ENCODE data around the gene SRPX. TPM values are rescaled to one million over a fixed set of nuclear protein-coding genes. Genes with fewer than 3 reads are reported as not detected.

SRPX gene
- polyA plus RNA-seq = 18.9 TPM
- long read RNA-seq, donor 1, partial matches to known transcripts = 0 of 5 reads
- long read RNA-seq, donor 1, other reads (novel, unspliced or antisense) = 0 of 5 reads
- long read RNA-seq, donor 2, partial matches to known transcripts = 0 of 6 reads
- long read RNA-seq, donor 2, other reads (novel, unspliced or antisense) = 0 of 6 reads
- long read RNA-seq, donor 3 = 0 reads
- long read RNA-seq, donor 4 = 0 reads
- long read RNA-seq, donor 5, transcript SRPX-201 (10 exons, 1,874 nt) = major isoform, 5 of 6 reads
- long read RNA-seq, donor 5, partial matches to known transcripts = 0 of 6 reads
- long read RNA-seq, donor 5, other reads (novel, unspliced or antisense) = 0 of 6 reads
- long read RNA-seq, donor 6, transcript SRPX-201 (10 exons, 1,874 nt) = major isoform, 7 of 7 reads
- long read RNA-seq, donor 6, partial matches to known transcripts = 0 of 7 reads
- long read RNA-seq, donor 6, other reads (novel, unspliced or antisense) = 0 of 7 reads
- long read RNA-seq, donor 7, transcript SRPX-201 (10 exons, 1,874 nt) = major isoform, 9 of 9 reads
- long read RNA-seq, donor 7, partial matches to known transcripts = 0 of 9 reads
- long read RNA-seq, donor 7, other reads (novel, unspliced or antisense) = 0 of 9 reads
- long read RNA-seq, donor 8, transcript SRPX-201 (10 exons, 1,874 nt) = major isoform, 6 of 6 reads
- long read RNA-seq, donor 8, partial matches to known transcripts = 0 of 6 reads
- long read RNA-seq, donor 8, other reads (novel, unspliced or antisense) = 0 of 6 reads
- long read RNA-seq, donor 9, partial matches to known transcripts = 0 of 2 reads
- long read RNA-seq, donor 9, other reads (novel, unspliced or antisense) = 0 of 2 reads
- long read RNA-seq, donor 10, partial matches to known transcripts = 0 of 4 reads
- long read RNA-seq, donor 10, other reads (novel, unspliced or antisense) = 0 of 4 reads
- long read RNA-seq, donor 11, partial matches to known transcripts = 0 of 6 reads
- long read RNA-seq, donor 11, other reads (novel, unspliced or antisense) = 0 of 6 reads

- no peaks in the 10 kb centered on the region for H3K36me3 ChIP-seq (ENCODE audit: control insufficient read depth, insufficient read depth, low read length)
Measured at GRCh38 chrX:38220415-38221390, at the start of gene SRPX. SRPX (minus strand) TSS chrX:38220871; CDS start chrX:38220792, 79 bp downstream.

GRCh38 chrX:38268011-38268410 is 47.3 kb upstream of the SRPX start:
- Histone ChIP-seq H3K27me3 (ENCODE audit: control insufficient read depth, insufficient read depth, low read length) (no peaks in the 10 kb centered on the region), H3K4me3 (ENCODE audit: low read length) (no peak overlapping the region), H3K4me1 (ENCODE audit: control insufficient read depth, insufficient read depth, low read length) (no peaks in the 10 kb centered on the region), H3K36me3 (ENCODE audit: control insufficient read depth, insufficient read depth, low read length) (no peaks in the 10 kb centered on the region), H3K27ac (ENCODE audit: low read length) (no peak overlapping the region), H3K9me3 (ENCODE audit: control insufficient read depth, low read depth, low read length) (no peaks in the 10 kb centered on the region)
- DNase-seq = no peak
- WGBS (ENCODE audit: insufficient coverage, low lambda C conversion rate) = no CpG with 5 or more reads among the region's 3 CpGs

More at GRCh38 chrX:38220415-38221390, at the start of gene SRPX:
- Histone ChIP-seq H3K9me3 (ENCODE audit: control insufficient read depth, low read depth, low read length) (no peaks in the 10 kb centered on the region), H3K4me3 (ENCODE audit: low read length) (peak within 1 kb of the TSS; percentile 49), H3K27me3 (ENCODE audit: control insufficient read depth, insufficient read depth, low read length) (peaks cover 10% of the 10 kb centered on the region), H3K27ac (ENCODE audit: low read length) (no peak within 1 kb of the TSS), H3K4me1 (ENCODE audit: control insufficient read depth, insufficient read depth, low read length) (peaks cover 5% of the 10 kb centered on the region)
- WGBS (ENCODE audit: insufficient coverage, low lambda C conversion rate) = no CpG with 5 or more reads among the region's 76 CpGs
- DNase-seq = peak in 1 of 2 donors; percentile 25

GRCh38 chrX:38262715-38263620 is 42.3 kb upstream of the SRPX start:
- H3K27me3 ChIP-seq (ENCODE audit: control insufficient read depth, insufficient read depth, low read length) = no peaks in the 10 kb centered on the region
- H3K27ac ChIP-seq (ENCODE audit: low read length) = no peak overlapping the region
- no peaks in the 10 kb centered on the region for H3K9me3 ChIP-seq (ENCODE audit: control insufficient read depth, low read depth, low read length)
- no peak overlapping the region for H3K4me3 ChIP-seq (ENCODE audit: low read length)
- H3K4me1 ChIP-seq (ENCODE audit: control insufficient read depth, insufficient read depth, low read length) = no peaks in the 10 kb centered on the region
- H3K36me3 ChIP-seq (ENCODE audit: control insufficient read depth, insufficient read depth, low read length) = no peaks in the 10 kb centered on the region
- no peak for DNase-seq
- WGBS (ENCODE audit: insufficient coverage, low lambda C conversion rate) = no CpG with 5 or more reads among the region's 9 CpGs

GRCh38 chrX:38260231-38260630 is 39.6 kb upstream of the SRPX start:
- DNase-seq = peak; percentile 16 to 31
- no peak overlapping the region for H3K27ac ChIP-seq (ENCODE audit: low read length)
- no CpG with 5 or more reads among the region's 4 CpGs for WGBS (ENCODE audit: insufficient coverage, low lambda C conversion rate)

GRCh38 chrX:38256019-38256418 is 35.3 kb upstream of the SRPX start:
- no peak for DNase-seq
- no peak overlapping the region for H3K27ac ChIP-seq (ENCODE audit: low read length)
- no CpG with 5 or more reads among the region's 30 CpGs for WGBS (ENCODE audit: insufficient coverage, low lambda C conversion rate)
- H3K27me3 ChIP-seq (ENCODE audit: control insufficient read depth, insufficient read depth, low read length) = no peaks in the 10 kb centered on the region
- H3K9me3 ChIP-seq (ENCODE audit: control insufficient read depth, low read depth, low read length) = no peaks in the 10 kb centered on the region
- H3K36me3 ChIP-seq (ENCODE audit: control insufficient read depth, insufficient read depth, low read length) = no peaks in the 10 kb centered on the region
- H3K4me3 ChIP-seq (ENCODE audit: low read length) = no peak overlapping the region
- H3K4me1 ChIP-seq (ENCODE audit: control insufficient read depth, insufficient read depth, low read length) = no peaks in the 10 kb centered on the region

More at GRCh38 chrX:38260231-38260630, 39.6 kb upstream of the SRPX start:
- no peak overlapping the region for H3K4me3 ChIP-seq (ENCODE audit: low read length)
- H3K9me3 ChIP-seq (ENCODE audit: control insufficient read depth, low read depth, low read length) = no peaks in the 10 kb centered on the region
- H3K27me3 ChIP-seq (ENCODE audit: control insufficient read depth, insufficient read depth, low read length) = no peaks in the 10 kb centered on the region
- H3K36me3 ChIP-seq (ENCODE audit: control insufficient read depth, insufficient read depth, low read length) = no peaks in the 10 kb centered on the region
- H3K4me1 ChIP-seq (ENCODE audit: control insufficient read depth, insufficient read depth, low read length) = no peaks in the 10 kb centered on the region

GRCh38 chrX:38249965-38250364 is 29.3 kb upstream of the SRPX start:
- WGBS (ENCODE audit: insufficient coverage, low lambda C conversion rate) = no CpG with 5 or more reads among the region's 2 CpGs
- Histone ChIP-seq H3K9me3 (ENCODE audit: control insufficient read depth, low read depth, low read length) (no peaks in the 10 kb centered on the region), H3K36me3 (ENCODE audit: control insufficient read depth, insufficient read depth, low read length) (no peaks in the 10 kb centered on the region), H3K27ac (ENCODE audit: low read length) (no peak overlapping the region), H3K27me3 (ENCODE audit: control insufficient read depth, insufficient read depth, low read length) (no peaks in the 10 kb centered on the region), H3K4me1 (ENCODE audit: control insufficient read depth, insufficient read depth, low read length) (no peaks in the 10 kb centered on the region), H3K4me3 (ENCODE audit: low read length) (no peak overlapping the region)
- DNase-seq = no peak

GRCh38 chrX:38247051-38247450 is 26.4 kb upstream of the SRPX start:
- Histone ChIP-seq H3K27ac (ENCODE audit: low read length) (no peak overlapping the region), H3K36me3 (ENCODE audit: control insufficient read depth, insufficient read depth, low read length) (no peaks in the 10 kb centered on the region), H3K27me3 (ENCODE audit: control insufficient read depth, insufficient read depth, low read length) (no peaks in the 10 kb centered on the region), H3K4me3 (ENCODE audit: low read length) (no peak overlapping the region), H3K4me1 (ENCODE audit: control insufficient read depth, insufficient read depth, low read length) (no peaks in the 10 kb centered on the region), H3K9me3 (ENCODE audit: control insufficient read depth, low read depth, low read length) (no peaks in the 10 kb centered on the region)
- no peak for DNase-seq
- WGBS (ENCODE audit: insufficient coverage, low lambda C conversion rate) = no CpG with 5 or more reads among the region's 2 CpGs

- no CpG with 5 or more reads among the region's 2 CpGs for WGBS (ENCODE audit: insufficient coverage, low lambda C conversion rate)
- Histone ChIP-seq H3K9me3 (ENCODE audit: control insufficient read depth, low read depth, low read length) (no peaks in the 10 kb centered on the region), H3K36me3 (ENCODE audit: control insufficient read depth, insufficient read depth, low read length) (no peaks in the 10 kb centered on the region), H3K27ac (ENCODE audit: low read length) (no peak overlapping the region), H3K4me3 (ENCODE audit: low read length) (no peak overlapping the region), H3K27me3 (ENCODE audit: control insufficient read depth, insufficient read depth, low read length) (no peaks in the 10 kb centered on the region), H3K4me1 (ENCODE audit: control insufficient read depth, insufficient read depth, low read length) (no peaks in the 10 kb centered on the region)
- no peak for DNase-seq
Measured at GRCh38 chrX:38240541-38240940, 19.9 kb upstream of the SRPX start.
